HEK293T (cell line): ENCODE measurements around the gene MRM2.

Source experiments
- CTCF ChIA-PET: fragments of 350-600 bp; formaldehyde crosslinking; extraction: SDS; loops from one replicate; lab custom pipeline; 2021; ENCODE audit warnings: antibody characterized with exemption, inconsistent platforms; lab: Yijun Ruan, JAX
- POLR2A ChIA-PET: fragments of 350-600 bp; formaldehyde crosslinking; extraction: SDS; loops from one replicate; lab custom pipeline; 2020; ENCODE audit warnings: antibody characterized with exemption, inconsistent platforms; lab: Yijun Ruan, JAX
- DNase-seq: peaks from one replicate; pipeline ENCODE4 v3.0.0; 2012; ENCODE audit warnings: mixed read lengths; ENCODE audit errors: extremely low spot score
- ARNT ChIP-seq: fragments of 450-650 bp; IDR thresholded peaks from 2 replicates; pipeline ENCODE4 v1.6.1; 2017; ENCODE audit warnings: mild to moderate bottlenecking
- BHLHE40 ChIP-seq: fragments of 450-650 bp; IDR thresholded peaks from 2 replicates; pipeline ENCODE4 v1.6.1; 2016; ENCODE audit warnings: mild to moderate bottlenecking, moderate library complexity, borderline replicate concordance
- CTBP1 ChIP-seq: fragments of 450-650 bp; IDR thresholded peaks from 2 replicates; pipeline ENCODE4 v1.6.1; 2016; ENCODE audit warnings: borderline replicate concordance
- ELF4 ChIP-seq: fragments of 450-650 bp; IDR thresholded peaks from 2 replicates; pipeline ENCODE4 v1.6.1; 2017; ENCODE audit warnings: antibody characterized with exemption
- FOXA1 ChIP-seq: fragments of 450-650 bp; IDR thresholded peaks from 2 replicates; pipeline ENCODE4 v1.6.1; 2016; ENCODE audit warnings: mild to moderate bottlenecking
- FOXK2 ChIP-seq: fragments of 450-650 bp; IDR thresholded peaks from 2 replicates; pipeline ENCODE4 v1.6.1; 2016; ENCODE audit warnings: mild to moderate bottlenecking
- FOXM1 ChIP-seq: fragments of 450-650 bp; IDR thresholded peaks from 2 replicates; pipeline ENCODE4 v1.6.1; 2017; ENCODE audit warnings: mild to moderate bottlenecking, borderline replicate concordance
- HDGF ChIP-seq: fragments of 450-650 bp; IDR thresholded peaks from 2 replicates; pipeline ENCODE4 v1.6.1; 2017; ENCODE audit warnings: antibody characterized with exemption, borderline replicate concordance
- L3MBTL2 ChIP-seq: fragments of 450-650 bp; conservative IDR thresholded peaks from 2 replicates; pipeline ENCODE4 v1.6.1; 2016; ENCODE audit warnings: mild to moderate bottlenecking
- LEF1 ChIP-seq: fragments of 450-650 bp; IDR thresholded peaks from 2 replicates; pipeline ENCODE4 v1.6.1; 2017; ENCODE audit warnings: mild to moderate bottlenecking, borderline replicate concordance
- NFRKB ChIP-seq: fragments of 450-650 bp; IDR thresholded peaks from 2 replicates; pipeline ENCODE4 v1.6.1; 2016; ENCODE audit warnings: mild to moderate bottlenecking, moderate library complexity
- SP1 ChIP-seq: fragments of 450-650 bp; IDR thresholded peaks from 2 replicates; pipeline ENCODE4 v1.6.1; 2017
- SUZ12 ChIP-seq: fragments of 450-650 bp; IDR thresholded peaks from 2 replicates; pipeline ENCODE4 v1.6.1; 2016; ENCODE audit warnings: mild to moderate bottlenecking
- TARDBP ChIP-seq: fragments of 450-650 bp; IDR thresholded peaks from 2 replicates; pipeline ENCODE4 v1.6.1; 2016
- ZNF384 ChIP-seq: fragments of 450-650 bp; IDR thresholded peaks from 2 replicates; pipeline ENCODE4 v1.6.1; 2016
- TF ChIP-seq, protein P1 (sequence below): fragments of 450-650 bp; IDR thresholded peaks from 2 replicates; pipeline ENCODE4 v1.6.1; 2016

Gene MRM2

DNA sequence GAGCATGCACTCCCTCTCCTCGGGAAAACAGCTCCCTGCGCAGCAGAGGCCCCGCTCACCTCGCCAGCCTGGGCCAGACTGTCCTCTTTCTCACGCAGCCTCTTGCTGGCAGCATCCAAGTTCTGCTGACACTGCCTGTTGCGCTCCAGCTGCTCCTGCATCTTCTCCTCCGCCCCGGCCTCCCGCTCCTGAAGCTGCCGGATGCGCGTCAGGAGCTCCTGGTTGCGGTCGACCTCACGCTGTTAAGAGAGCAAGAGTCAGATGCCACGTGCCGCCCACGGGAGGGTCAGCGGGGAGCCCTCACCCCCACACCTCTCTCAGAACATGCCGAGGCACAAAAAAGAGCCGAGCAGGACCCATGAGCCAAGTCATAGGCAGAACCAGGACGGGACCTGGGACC is 19.5 kb downstream of the MRM2 start:
- POLR2A ChIA-PET, result no interaction called here
- no peak for TF ChIP-seq NFRKB
- TF ChIP-seq HDGF, result no peak
- no peak for TF ChIP-seq CTBP1
- TF ChIP-seq FOXA1, result no peak
- no peak for TF ChIP-seq SUZ12
- no peak for TF ChIP-seq LEF1
- no peak for TF ChIP-seq ELF4
- TF ChIP-seq, protein P1, sequence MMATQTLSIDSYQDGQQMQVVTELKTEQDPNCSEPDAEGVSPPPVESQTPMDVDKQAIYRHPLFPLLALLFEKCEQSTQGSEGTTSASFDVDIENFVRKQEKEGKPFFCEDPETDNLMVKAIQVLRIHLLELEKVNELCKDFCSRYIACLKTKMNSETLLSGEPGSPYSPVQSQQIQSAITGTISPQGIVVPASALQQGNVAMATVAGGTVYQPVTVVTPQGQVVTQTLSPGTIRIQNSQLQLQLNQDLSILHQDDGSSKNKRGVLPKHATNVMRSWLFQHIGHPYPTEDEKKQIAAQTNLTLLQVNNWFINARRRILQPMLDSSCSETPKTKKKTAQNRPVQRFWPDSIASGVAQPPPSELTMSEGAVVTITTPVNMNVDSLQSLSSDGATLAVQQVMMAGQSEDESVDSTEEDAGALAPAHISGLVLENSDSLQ, result no peak
- TF ChIP-seq ARNT, result no peak
- TF ChIP-seq L3MBTL2, result no peak
- no peak for TF ChIP-seq FOXK2
- TF ChIP-seq SP1, result no peak
- no peak for TF ChIP-seq TARDBP
- TF ChIP-seq BHLHE40, result no peak
- no peak for DNase-seq
- CTCF ChIA-PET, result no interaction called here

DNA sequence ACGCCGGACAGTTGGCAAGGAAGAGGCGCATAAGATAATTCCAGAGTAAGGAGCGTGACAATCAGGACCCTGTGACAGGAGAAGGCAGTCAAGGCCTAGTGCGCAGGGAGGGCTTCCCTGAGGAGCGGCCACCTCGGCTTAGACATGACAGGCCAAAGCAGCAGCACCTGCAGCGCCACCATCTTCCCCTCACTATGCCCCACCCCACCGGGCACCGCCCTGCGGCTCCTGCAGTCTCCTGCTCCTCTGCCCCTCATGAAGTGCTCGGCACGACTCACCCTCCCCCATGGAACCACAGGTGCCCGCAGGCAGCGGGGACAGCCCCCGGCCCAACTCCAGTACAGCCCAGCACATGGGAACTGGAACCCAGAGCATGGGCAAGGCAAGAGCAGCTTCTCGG is 21.1 kb downstream of the MRM2 start:
- TF ChIP-seq SUZ12 (no peak), HDGF (no peak), ZNF384 (no peak), BHLHE40 (no peak), LEF1 (no peak), FOXA1 (no peak)

DNA sequence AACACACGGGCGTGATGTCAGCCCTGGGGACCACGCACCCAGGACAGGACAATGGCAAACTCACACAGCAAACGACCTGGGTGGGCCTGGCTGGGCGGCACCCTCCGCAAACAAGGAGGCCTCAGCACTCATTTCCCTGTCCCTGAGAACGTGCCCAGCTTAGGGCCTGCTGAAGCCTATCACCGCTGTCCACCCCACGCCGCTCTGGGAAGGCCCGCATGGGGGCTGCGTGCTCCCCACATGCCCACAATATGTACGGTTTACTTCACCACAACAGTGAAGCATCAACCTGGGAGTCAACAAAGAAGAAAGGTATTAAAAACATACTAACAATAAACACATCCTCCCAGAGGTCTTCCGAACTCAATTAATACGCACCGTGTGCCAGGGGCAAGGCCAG is 21.5 kb downstream of the MRM2 start:
- TF ChIP-seq, protein P1, result no peak
- TF ChIP-seq SUZ12, result no peak
- DNase-seq, result no peak
- CTCF ChIA-PET, result no interaction called here
- POLR2A ChIA-PET, result no interaction called here

More for the DNA sequence above, 21.1 kb downstream of the MRM2 start:
- DNase-seq, result no peak
- CTCF ChIA-PET, result no interaction called here
- POLR2A ChIA-PET, result no interaction called here

DNA sequence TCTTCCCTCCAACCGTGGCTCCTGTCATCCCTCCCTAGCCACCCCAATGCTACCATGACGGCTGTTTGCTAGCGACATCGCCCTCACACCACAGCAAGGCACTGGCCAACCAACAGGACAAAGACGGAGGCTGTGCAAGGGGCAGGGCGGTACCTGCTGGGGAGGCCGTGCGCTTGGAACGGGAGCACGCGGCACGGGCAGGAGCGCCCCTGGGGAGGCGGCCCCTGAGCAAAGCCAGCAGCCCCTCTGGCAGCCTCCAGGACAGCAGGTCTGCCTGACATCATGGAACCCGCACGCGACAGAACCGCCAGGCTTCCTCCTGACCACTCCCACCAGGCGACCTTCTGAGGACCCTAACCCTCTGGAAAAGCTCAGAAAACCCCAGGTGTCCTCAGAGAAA is 22.0 kb downstream of the MRM2 start:
- POLR2A ChIA-PET, result no interaction called here
- CTCF ChIA-PET, result no interaction called here
- DNase-seq, result no peak
- TF ChIP-seq, protein P1, result no peak
- TF ChIP-seq ZNF384 (no peak), FOXM1 (no peak), ELF4 (no peak), SP1 (no peak), BHLHE40 (no peak), ARNT (no peak), HDGF (no peak), LEF1 (no peak), TARDBP (no peak), L3MBTL2 (no peak), FOXK2 (no peak), SUZ12 (no peak), NFRKB (no peak), CTBP1 (no peak), FOXA1 (no peak)

DNA sequence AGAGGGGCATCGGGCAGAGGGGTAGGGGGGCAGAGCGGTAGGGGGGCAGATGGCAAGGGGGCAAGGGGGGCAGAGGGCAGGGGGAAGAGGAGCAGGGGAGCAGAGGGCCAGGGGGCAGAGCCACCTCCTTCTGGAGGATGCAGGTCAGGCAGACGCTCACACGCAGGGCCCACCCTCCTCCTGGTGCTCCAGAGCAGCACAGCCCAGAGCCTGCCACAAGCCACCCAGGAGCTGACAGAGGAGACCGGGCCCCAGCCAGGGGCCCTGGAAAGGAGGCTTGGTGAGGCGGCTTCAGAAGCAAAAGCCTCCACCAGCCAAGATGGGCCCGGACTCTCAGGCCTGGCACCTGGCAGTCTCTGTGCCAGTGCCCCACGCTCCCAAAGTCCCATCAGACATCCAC is 22.4 kb downstream of the MRM2 start:
- CTCF ChIA-PET, result no interaction called here
- no peak for DNase-seq
- TF ChIP-seq SP1 (no peak), ARNT (no peak), TARDBP (no peak)
- TF ChIP-seq, protein P1, result no peak

DNA sequence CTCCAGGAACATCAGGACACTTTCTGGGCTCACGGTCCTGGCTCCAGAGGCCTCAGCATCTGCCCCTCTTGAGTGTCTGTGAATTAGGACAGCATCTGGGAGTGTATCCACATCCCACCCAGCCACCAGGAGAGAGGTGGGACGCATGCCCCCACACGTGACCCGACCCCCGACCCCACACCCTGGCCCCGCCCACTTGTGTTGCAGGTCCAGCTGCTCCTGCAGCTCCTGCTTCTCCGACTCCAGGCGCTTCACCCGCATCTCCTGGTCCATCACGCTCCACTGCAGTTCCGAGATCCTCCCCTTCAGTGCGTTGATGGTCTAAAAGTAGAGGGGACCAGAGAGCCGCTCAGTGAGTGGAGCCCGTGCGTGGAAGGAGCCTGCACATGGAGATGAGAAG is 22.9 kb downstream of the MRM2 start:
- DNase-seq, result no peak
- CTCF ChIA-PET, result no interaction called here
- POLR2A ChIA-PET, result no interaction called here
- TF ChIP-seq ARNT (no peak), HDGF (no peak), SUZ12 (no peak), TARDBP (no peak), FOXA1 (no peak), LEF1 (no peak), FOXM1 (no peak), BHLHE40 (no peak), FOXK2 (no peak), CTBP1 (no peak), ZNF384 (no peak), SP1 (no peak), NFRKB (no peak), ELF4 (no peak), L3MBTL2 (no peak)
- TF ChIP-seq, protein P1, result no peak

More for the DNA sequence above, 22.4 kb downstream of the MRM2 start:
- POLR2A ChIA-PET, result no interaction called here
